ENCODE data around the gene RBMS2. TPM values are rescaled to one million over a fixed set of nuclear protein-coding genes. Genes with fewer than 3 reads are reported as not detected.

Gene RBMS2
- total and polyA plus RNA-seq, 10 of the 15 experiments (the other 5 are each of a cell fraction or from before 2014, with no cell fraction given), result 0.56 to 7.1 (median 2.4) TPM

DNA sequence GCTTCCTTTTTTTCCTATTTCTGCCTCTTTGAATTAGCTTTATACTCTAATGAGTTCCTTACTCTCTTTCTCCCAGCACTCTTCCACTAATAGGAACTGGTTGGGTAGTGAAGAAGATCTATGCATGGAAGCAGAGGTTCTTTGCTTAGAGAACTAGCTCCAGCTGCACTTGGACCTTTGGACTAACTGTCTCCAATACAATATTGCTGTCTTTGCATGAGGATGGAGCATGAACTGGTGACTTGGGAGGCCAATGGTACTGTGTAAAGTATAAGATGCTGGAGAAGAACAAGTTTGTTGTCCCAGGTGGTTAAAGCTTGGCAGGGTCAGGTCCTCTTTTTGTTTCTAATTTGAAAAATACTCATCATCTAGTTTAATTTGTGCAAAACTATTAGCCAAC is 31.3 kb upstream of the RBMS2 start:
- Histone ChIP-seq H3K79me2 (ENCODE audit: control insufficient read depth, insufficient read depth, low read length) (no peaks in the 10 kb centered on the region), H2AFZ (ENCODE audit: control insufficient read depth, low read depth, low read length) (no peak overlapping the region), H3K27ac (ENCODE audit: control insufficient read depth, insufficient read depth) (no peak overlapping the region), H4K20me1 (ENCODE audit: control insufficient read depth, insufficient read depth) (no peaks in the 10 kb centered on the region), H3K27me3 (replicated peaks in 1 of 2; ENCODE audit: control insufficient read depth in 2 of 2, insufficient read depth in 2 of 2, low read length in 1 of 2) (peaks cover 0 to 2% of the 10 kb centered on the region in 2 experiments; a peak in 2 of 4 replicates), H3K36me3 (ENCODE audit: control insufficient read depth in 2 of 2, insufficient read depth in 2 of 2, low read length in 1 of 2) (no peaks in the 10 kb centered on the region), H3K4me2 (ENCODE audit: control insufficient read depth, insufficient read depth) (no peak overlapping the region), H3K4me1 (ENCODE audit: control insufficient read depth, insufficient read depth, low read length) (peaks cover 4% of the 10 kb centered on the region; the same call in 1 of the 2 replicates), H3K9me3 (replicated peaks; ENCODE audit: control insufficient read depth, insufficient read depth, low read length) (no peaks in the 10 kb centered on the region; the same call in 2 of the 3 replicates), H3K4me3 (no peak overlapping the region), H3K9ac (ENCODE audit: control insufficient read depth, insufficient read depth, low read length) (no peak overlapping the region)
- ChIA-PET SMC1A (ENCODE audit: uncharacterized antibody, unreplicated experiment) (interaction anchor here (1.6 kb wide), 1 partner anchor 26 kb away, joined by 3 read pairs; no protein-coding TSS in a partner anchor), CTCF (interaction anchor here (1.0 to 1.6 kb wide), 3 partner anchors 10 to 371 kb away, joined by 3 to 4 read pairs (median 3); no protein-coding TSS in a partner anchor), POLR2A (interaction anchor here (0.6 kb wide), 1 partner anchor 364 kb away, joined by 3 read pairs; no protein-coding TSS in a partner anchor), RAD21 (ENCODE audit: unreplicated experiment) (interaction anchor here (0.9 to 2.2 kb wide), 3 partner anchors 19 to 147 kb away, joined by 3 to 4 read pairs (median 4); partner anchors contain the start of gene STAT2)
- TF ChIP-seq PML (IDR thresholded peaks at IDR 0.05; ENCODE audit: low read length), result no peak
- TF ChIP-seq EED (IDR thresholded peaks at IDR 0.05; ENCODE audit: low read depth), result no peak
- TF ChIP-seq, protein P1, sequence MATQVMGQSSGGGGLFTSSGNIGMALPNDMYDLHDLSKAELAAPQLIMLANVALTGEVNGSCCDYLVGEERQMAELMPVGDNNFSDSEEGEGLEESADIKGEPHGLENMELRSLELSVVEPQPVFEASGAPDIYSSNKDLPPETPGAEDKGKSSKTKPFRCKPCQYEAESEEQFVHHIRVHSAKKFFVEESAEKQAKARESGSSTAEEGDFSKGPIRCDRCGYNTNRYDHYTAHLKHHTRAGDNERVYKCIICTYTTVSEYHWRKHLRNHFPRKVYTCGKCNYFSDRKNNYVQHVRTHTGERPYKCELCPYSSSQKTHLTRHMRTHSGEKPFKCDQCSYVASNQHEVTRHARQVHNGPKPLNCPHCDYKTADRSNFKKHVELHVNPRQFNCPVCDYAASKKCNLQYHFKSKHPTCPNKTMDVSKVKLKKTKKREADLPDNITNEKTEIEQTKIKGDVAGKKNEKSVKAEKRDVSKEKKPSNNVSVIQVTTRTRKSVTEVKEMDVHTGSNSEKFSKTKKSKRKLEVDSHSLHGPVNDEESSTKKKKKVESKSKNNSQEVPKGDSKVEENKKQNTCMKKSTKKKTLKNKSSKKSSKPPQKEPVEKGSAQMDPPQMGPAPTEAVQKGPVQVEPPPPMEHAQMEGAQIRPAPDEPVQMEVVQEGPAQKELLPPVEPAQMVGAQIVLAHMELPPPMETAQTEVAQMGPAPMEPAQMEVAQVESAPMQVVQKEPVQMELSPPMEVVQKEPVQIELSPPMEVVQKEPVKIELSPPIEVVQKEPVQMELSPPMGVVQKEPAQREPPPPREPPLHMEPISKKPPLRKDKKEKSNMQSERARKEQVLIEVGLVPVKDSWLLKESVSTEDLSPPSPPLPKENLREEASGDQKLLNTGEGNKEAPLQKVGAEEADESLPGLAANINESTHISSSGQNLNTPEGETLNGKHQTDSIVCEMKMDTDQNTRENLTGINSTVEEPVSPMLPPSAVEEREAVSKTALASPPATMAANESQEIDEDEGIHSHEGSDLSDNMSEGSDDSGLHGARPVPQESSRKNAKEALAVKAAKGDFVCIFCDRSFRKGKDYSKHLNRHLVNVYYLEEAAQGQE (IDR thresholded peaks at IDR 0.05; ENCODE audit: low read depth, low read length), result no peak
- no peak for TF ChIP-seq MEF2B (IDR thresholded peaks at IDR 0.05; ENCODE audit: partially characterized antibody, poor library complexity, severe bottlenecking)
- TF ChIP-seq RBBP5 (conservative IDR thresholded peaks at IDR 0.05), result no peak
- TF ChIP-seq, protein P2, sequence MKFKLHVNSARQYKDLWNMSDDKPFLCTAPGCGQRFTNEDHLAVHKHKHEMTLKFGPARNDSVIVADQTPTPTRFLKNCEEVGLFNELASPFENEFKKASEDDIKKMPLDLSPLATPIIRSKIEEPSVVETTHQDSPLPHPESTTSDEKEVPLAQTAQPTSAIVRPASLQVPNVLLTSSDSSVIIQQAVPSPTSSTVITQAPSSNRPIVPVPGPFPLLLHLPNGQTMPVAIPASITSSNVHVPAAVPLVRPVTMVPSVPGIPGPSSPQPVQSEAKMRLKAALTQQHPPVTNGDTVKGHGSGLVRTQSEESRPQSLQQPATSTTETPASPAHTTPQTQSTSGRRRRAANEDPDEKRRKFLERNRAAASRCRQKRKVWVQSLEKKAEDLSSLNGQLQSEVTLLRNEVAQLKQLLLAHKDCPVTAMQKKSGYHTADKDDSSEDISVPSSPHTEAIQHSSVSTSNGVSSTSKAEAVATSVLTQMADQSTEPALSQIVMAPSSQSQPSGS (IDR thresholded peaks at IDR 0.05; ENCODE audit: low read length), result no peak
- TF ChIP-seq RCOR1 (conservative IDR thresholded peaks at IDR 0.05; ENCODE audit: low read depth, low read length), result no peak
- no peak for TF ChIP-seq MYB (IDR thresholded peaks at IDR 0.05; ENCODE audit: borderline replicate concordance, low read depth, low read length)
- TF ChIP-seq, protein P3, sequence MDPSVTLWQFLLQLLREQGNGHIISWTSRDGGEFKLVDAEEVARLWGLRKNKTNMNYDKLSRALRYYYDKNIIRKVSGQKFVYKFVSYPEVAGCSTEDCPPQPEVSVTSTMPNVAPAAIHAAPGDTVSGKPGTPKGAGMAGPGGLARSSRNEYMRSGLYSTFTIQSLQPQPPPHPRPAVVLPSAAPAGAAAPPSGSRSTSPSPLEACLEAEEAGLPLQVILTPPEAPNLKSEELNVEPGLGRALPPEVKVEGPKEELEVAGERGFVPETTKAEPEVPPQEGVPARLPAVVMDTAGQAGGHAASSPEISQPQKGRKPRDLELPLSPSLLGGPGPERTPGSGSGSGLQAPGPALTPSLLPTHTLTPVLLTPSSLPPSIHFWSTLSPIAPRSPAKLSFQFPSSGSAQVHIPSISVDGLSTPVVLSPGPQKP (IDR thresholded peaks at IDR 0.05; ENCODE audit: low read depth, low read length), result no peak
- TF ChIP-seq, protein P4, sequence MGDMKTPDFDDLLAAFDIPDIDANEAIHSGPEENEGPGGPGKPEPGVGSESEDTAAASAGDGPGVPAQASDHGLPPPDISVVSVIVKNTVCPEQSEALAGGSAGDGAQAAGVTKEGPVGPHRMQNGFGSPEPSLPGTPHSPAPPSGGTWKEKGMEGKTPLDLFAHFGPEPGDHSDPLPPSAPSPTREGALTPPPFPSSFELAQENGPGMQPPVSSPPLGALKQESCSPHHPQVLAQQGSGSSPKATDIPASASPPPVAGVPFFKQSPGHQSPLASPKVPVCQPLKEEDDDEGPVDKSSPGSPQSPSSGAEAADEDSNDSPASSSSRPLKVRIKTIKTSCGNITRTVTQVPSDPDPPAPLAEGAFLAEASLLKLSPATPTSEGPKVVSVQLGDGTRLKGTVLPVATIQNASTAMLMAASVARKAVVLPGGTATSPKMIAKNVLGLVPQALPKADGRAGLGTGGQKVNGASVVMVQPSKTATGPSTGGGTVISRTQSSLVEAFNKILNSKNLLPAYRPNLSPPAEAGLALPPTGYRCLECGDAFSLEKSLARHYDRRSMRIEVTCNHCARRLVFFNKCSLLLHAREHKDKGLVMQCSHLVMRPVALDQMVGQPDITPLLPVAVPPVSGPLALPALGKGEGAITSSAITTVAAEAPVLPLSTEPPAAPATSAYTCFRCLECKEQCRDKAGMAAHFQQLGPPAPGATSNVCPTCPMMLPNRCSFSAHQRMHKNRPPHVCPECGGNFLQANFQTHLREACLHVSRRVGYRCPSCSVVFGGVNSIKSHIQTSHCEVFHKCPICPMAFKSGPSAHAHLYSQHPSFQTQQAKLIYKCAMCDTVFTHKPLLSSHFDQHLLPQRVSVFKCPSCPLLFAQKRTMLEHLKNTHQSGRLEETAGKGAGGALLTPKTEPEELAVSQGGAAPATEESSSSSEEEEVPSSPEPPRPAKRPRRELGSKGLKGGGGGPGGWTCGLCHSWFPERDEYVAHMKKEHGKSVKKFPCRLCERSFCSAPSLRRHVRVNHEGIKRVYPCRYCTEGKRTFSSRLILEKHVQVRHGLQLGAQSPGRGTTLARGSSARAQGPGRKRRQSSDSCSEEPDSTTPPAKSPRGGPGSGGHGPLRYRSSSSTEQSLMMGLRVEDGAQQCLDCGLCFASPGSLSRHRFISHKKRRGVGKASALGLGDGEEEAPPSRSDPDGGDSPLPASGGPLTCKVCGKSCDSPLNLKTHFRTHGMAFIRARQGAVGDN (IDR thresholded peaks at IDR 0.05), result no peak
- DNase-seq (ENCODE audit: low read depth, low spot score) (no peak), FAIRE-seq (no peak), ATAC-seq (no peak)
- intact Hi-C loops (cut with micrococcal nuclease; ENCODE audit: unreplicated experiment) (no loop called here), in situ Hi-C loops (cut with MboI) (no loop called here)
- no TSS peak for BruUV-seq (replicated peaks)
